ENCODE results near the gene SEMA5A. TPM values are rescaled to one million over a fixed set of nuclear protein-coding genes. Genes with fewer than 3 reads are reported as not detected.

Gene SEMA5A
- polyA plus RNA-seq, 1 of the 3 experiments (the other 2 are of a cell fraction) = 0.58 TPM

DNA sequence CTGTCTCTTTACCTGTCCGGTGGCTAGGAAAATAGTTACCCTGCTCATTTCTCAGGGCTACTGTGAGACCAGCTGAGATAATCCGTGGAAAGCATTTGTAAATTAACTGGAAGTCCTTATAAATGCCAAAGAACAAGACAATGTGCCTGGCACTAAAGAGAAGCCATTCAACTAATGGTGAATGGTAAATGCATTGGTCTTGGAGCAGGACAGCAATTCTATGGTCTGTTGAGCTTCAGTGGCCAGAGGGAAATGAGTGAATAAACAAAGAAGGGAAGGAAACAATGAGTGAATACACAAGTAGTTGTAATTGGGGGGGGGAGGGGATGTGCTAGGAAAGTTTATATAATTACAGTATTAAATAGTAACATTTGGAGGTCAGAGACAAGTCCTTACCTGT is 353.6 kb downstream of the SEMA5A start:
- POLR2A ChIA-PET = no interaction called here
- no peaks in the 10 kb centered on the region for H3K36me3 ChIP-seq (replicated peaks in 1 of 2; ENCODE audit: control insufficient read depth in 1 of 2, insufficient read depth in 2 of 2, low read length in 1 of 2)

DNA sequence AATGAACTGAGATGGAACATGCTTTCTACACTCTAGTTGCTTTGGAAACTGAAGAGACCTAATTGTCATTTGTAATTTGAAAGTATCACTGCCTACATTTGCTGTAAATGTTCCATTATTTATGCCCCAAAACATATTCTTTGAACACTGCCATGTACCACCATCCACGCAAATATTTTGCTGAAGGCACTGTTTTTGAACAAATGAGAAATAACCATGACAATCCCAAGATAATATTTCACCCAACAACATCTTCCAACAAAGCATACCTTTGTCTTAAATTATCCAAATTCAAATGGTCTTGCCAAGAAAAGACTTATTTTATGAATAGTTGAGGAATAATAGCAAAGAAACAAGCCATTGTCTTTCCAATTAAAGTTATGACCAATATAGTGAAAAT is 356.2 kb downstream of the SEMA5A start:
- CTCF ChIA-PET = interaction anchor here (1.5 kb wide), 2 partner anchors 22 to 33 kb away, joined by 4 read pairs; no protein-coding TSS in a partner anchor
- POLR2A ChIA-PET = no interaction called here
- Histone ChIP-seq H3K9me2 (no peaks in the 10 kb centered on the region), H2AFZ (ENCODE audit: low read depth) (no peak overlapping the region), H4K20me1 (ENCODE audit: insufficient read depth) (no peaks in the 10 kb centered on the region), H3K9me3 (no peaks in the 10 kb centered on the region), H3K79me2 (ENCODE audit: insufficient read depth) (no peaks in the 10 kb centered on the region), H3K27ac (ENCODE audit: low read depth in 2 of 2, low read length in 1 of 2) (no peak overlapping the region), H3K9ac (no peak overlapping the region), H3K27me3 (ENCODE audit: insufficient read depth) (no peaks in the 10 kb centered on the region), H3K36me3 (replicated peaks in 1 of 2; ENCODE audit: control insufficient read depth in 1 of 2, insufficient read depth in 2 of 2, low read length in 1 of 2) (no peaks in the 10 kb centered on the region), H3K4me2 (no peak overlapping the region), H3K4me1 (ENCODE audit: control insufficient read depth in 1 of 2, insufficient read depth in 2 of 2, low read depth in 1 of 2, low read length in 1 of 2) (peaks cover 0 to 6% of the 10 kb centered on the region in 2 experiments; a peak in 2 of 4 replicates), H3F3A (replicated peaks; ENCODE audit: insufficient read depth) (no peaks in the 10 kb centered on the region), H3K4me3 (ENCODE audit: low read depth in 2 of 2, low read length in 1 of 2) (no peak overlapping the region)
- no peak for DNase-seq
- TF ChIP-seq RCOR1 (IDR thresholded peaks at IDR 0.05; ENCODE audit: low read length) (no peak), FOSL2 (IDR thresholded peaks at IDR 0.05; ENCODE audit: borderline replicate concordance, low read depth) (no peak), FOXJ3 (CRISPR knock-in tag; IDR thresholded peaks at IDR 0.05) (no peak), CHD2 (IDR thresholded peaks at IDR 0.05; ENCODE audit: low read length, partially characterized antibody) (no peak), NRF1 (IDR thresholded peaks at IDR 0.05; ENCODE audit: low read depth, low read length) (no peak), TAF1 (IDR thresholded peaks at IDR 0.05; ENCODE audit: borderline replicate concordance, low read depth, low read length) (no peak), FOXM1 (IDR thresholded peaks at IDR 0.05; ENCODE audit: low read depth) (no peak), JUND (IDR thresholded peaks at IDR 0.05) (no peak), TEAD4 (IDR thresholded peaks at IDR 0.05; ENCODE audit: borderline replicate concordance, insufficient read depth) (no peak)
- TF ChIP-seq, protein P1, sequence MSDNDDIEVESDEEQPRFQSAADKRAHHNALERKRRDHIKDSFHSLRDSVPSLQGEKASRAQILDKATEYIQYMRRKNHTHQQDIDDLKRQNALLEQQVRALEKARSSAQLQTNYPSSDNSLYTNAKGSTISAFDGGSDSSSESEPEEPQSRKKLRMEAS (IDR thresholded peaks at IDR 0.05; ENCODE audit: low read depth) = no peak
- TF ChIP-seq, protein P2, sequence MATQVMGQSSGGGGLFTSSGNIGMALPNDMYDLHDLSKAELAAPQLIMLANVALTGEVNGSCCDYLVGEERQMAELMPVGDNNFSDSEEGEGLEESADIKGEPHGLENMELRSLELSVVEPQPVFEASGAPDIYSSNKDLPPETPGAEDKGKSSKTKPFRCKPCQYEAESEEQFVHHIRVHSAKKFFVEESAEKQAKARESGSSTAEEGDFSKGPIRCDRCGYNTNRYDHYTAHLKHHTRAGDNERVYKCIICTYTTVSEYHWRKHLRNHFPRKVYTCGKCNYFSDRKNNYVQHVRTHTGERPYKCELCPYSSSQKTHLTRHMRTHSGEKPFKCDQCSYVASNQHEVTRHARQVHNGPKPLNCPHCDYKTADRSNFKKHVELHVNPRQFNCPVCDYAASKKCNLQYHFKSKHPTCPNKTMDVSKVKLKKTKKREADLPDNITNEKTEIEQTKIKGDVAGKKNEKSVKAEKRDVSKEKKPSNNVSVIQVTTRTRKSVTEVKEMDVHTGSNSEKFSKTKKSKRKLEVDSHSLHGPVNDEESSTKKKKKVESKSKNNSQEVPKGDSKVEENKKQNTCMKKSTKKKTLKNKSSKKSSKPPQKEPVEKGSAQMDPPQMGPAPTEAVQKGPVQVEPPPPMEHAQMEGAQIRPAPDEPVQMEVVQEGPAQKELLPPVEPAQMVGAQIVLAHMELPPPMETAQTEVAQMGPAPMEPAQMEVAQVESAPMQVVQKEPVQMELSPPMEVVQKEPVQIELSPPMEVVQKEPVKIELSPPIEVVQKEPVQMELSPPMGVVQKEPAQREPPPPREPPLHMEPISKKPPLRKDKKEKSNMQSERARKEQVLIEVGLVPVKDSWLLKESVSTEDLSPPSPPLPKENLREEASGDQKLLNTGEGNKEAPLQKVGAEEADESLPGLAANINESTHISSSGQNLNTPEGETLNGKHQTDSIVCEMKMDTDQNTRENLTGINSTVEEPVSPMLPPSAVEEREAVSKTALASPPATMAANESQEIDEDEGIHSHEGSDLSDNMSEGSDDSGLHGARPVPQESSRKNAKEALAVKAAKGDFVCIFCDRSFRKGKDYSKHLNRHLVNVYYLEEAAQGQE (IDR thresholded peaks at IDR 0.05; ENCODE audit: low read depth, low read length) = no peak
- TF ChIP-seq, protein P3, sequence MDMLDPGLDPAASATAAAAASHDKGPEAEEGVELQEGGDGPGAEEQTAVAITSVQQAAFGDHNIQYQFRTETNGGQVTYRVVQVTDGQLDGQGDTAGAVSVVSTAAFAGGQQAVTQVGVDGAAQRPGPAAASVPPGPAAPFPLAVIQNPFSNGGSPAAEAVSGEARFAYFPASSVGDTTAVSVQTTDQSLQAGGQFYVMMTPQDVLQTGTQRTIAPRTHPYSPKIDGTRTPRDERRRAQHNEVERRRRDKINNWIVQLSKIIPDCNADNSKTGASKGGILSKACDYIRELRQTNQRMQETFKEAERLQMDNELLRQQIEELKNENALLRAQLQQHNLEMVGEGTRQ (IDR thresholded peaks at IDR 0.05; ENCODE audit: borderline replicate concordance, low read depth, low read length) = no peak
- WGBS (ENCODE audit: low lambda C conversion rate) = 63% methylated on average over 1 of the region's 1 CpG

More for the DNA sequence above, 353.6 kb downstream of the SEMA5A start:
- Histone ChIP-seq H3K79me2 (ENCODE audit: insufficient read depth) (no peaks in the 10 kb centered on the region), H2AFZ (ENCODE audit: low read depth) (no peak overlapping the region), H3F3A (replicated peaks; ENCODE audit: insufficient read depth) (no peaks in the 10 kb centered on the region), H3K27me3 (ENCODE audit: insufficient read depth) (no peaks in the 10 kb centered on the region), H3K9me2 (no peaks in the 10 kb centered on the region), H3K4me1 (ENCODE audit: control insufficient read depth in 1 of 2, insufficient read depth in 2 of 2, low read depth in 1 of 2, low read length in 1 of 2) (peaks cover 0 to 8% of the 10 kb centered on the region in 2 experiments; a peak in 2 of 4 replicates), H4K20me1 (ENCODE audit: insufficient read depth) (no peaks in the 10 kb centered on the region), H3K4me2 (no peak overlapping the region), H3K27ac (ENCODE audit: low read depth in 2 of 2, low read length in 1 of 2) (no peak overlapping the region), H3K9me3 (no peaks in the 10 kb centered on the region), H3K9ac (no peak overlapping the region), H3K4me3 (ENCODE audit: low read depth in 2 of 2, low read length in 1 of 2) (no peak overlapping the region)
- no peak for DNase-seq
- TF ChIP-seq, protein P1 (IDR thresholded peaks at IDR 0.05; ENCODE audit: low read depth) = no peak
- TF ChIP-seq TEAD4 (IDR thresholded peaks at IDR 0.05; ENCODE audit: borderline replicate concordance, insufficient read depth) (no peak), FOXJ3 (CRISPR knock-in tag; IDR thresholded peaks at IDR 0.05) (no peak), TAF1 (IDR thresholded peaks at IDR 0.05; ENCODE audit: borderline replicate concordance, low read depth, low read length) (no peak), NRF1 (IDR thresholded peaks at IDR 0.05; ENCODE audit: low read depth, low read length) (no peak), NFIC (IDR thresholded peaks at IDR 0.05; ENCODE audit: borderline replicate concordance) (no peak)
- TF ChIP-seq, protein P4, sequence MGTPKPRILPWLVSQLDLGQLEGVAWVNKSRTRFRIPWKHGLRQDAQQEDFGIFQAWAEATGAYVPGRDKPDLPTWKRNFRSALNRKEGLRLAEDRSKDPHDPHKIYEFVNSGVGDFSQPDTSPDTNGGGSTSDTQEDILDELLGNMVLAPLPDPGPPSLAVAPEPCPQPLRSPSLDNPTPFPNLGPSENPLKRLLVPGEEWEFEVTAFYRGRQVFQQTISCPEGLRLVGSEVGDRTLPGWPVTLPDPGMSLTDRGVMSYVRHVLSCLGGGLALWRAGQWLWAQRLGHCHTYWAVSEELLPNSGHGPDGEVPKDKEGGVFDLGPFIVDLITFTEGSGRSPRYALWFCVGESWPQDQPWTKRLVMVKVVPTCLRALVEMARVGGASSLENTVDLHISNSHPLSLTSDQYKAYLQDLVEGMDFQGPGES (IDR thresholded peaks at IDR 0.05; ENCODE audit: low read depth, low read length) = no peak
- CTCF ChIA-PET = interaction anchor here (0.7 kb wide), 1 partner anchor 24 kb away, joined by 4 read pairs; no protein-coding TSS in a partner anchor
- 56% methylated on average over 2 of the region's 2 CpGs for WGBS (ENCODE audit: low lambda C conversion rate)
